ENCODE measurements around the gene PTH2R.

- TF ChIP-seq, protein P1, sequence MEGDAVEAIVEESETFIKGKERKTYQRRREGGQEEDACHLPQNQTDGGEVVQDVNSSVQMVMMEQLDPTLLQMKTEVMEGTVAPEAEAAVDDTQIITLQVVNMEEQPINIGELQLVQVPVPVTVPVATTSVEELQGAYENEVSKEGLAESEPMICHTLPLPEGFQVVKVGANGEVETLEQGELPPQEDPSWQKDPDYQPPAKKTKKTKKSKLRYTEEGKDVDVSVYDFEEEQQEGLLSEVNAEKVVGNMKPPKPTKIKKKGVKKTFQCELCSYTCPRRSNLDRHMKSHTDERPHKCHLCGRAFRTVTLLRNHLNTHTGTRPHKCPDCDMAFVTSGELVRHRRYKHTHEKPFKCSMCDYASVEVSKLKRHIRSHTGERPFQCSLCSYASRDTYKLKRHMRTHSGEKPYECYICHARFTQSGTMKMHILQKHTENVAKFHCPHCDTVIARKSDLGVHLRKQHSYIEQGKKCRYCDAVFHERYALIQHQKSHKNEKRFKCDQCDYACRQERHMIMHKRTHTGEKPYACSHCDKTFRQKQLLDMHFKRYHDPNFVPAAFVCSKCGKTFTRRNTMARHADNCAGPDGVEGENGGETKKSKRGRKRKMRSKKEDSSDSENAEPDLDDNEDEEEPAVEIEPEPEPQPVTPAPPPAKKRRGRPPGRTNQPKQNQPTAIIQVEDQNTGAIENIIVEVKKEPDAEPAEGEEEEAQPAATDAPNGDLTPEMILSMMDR (IDR thresholded peaks at IDR 0.05 in 2 of 3, conservative IDR thresholded peaks at IDR 0.05 in 1 of 3; ENCODE audit: borderline replicate concordance in 1 of 3, insufficient read depth in 1 of 3, low read depth in 2 of 3, low read length in 2 of 3), result no peak
- TF ChIP-seq CEBPB (IDR thresholded peaks at IDR 0.05; ENCODE audit: low read depth) (no peak), ELF1 (IDR thresholded peaks at IDR 0.05; ENCODE audit: borderline replicate concordance, low read depth) (no peak), RAD21 (IDR thresholded peaks at IDR 0.05; ENCODE audit: low read depth) (no peak), POLR2A (IDR thresholded peaks at IDR 0.05; ENCODE audit: borderline replicate concordance, extremely low read depth, insufficient read depth, insufficient read length) (no peak), FOSL1 (IDR thresholded peaks at IDR 0.05; ENCODE audit: low read depth) (no peak), EZH2 (IDR thresholded peaks at IDR 0.05) (no peak), POLR2AphosphoS5 (IDR thresholded peaks at IDR 0.05; ENCODE audit: low read depth, low read length) (no peak), TCF7L2 (IDR thresholded peaks at IDR 0.05; ENCODE audit: borderline replicate concordance, extremely low read depth, insufficient read depth, insufficient read length) (no peak), YY1 (IDR thresholded peaks at IDR 0.05; ENCODE audit: extremely low read depth, insufficient replicate concordance, low read depth, low read length) (no peak), ZNF274 (IDR thresholded peaks at IDR 0.05; ENCODE audit: low read depth, low read length) (no peak)
- TF ChIP-seq, protein P2, sequence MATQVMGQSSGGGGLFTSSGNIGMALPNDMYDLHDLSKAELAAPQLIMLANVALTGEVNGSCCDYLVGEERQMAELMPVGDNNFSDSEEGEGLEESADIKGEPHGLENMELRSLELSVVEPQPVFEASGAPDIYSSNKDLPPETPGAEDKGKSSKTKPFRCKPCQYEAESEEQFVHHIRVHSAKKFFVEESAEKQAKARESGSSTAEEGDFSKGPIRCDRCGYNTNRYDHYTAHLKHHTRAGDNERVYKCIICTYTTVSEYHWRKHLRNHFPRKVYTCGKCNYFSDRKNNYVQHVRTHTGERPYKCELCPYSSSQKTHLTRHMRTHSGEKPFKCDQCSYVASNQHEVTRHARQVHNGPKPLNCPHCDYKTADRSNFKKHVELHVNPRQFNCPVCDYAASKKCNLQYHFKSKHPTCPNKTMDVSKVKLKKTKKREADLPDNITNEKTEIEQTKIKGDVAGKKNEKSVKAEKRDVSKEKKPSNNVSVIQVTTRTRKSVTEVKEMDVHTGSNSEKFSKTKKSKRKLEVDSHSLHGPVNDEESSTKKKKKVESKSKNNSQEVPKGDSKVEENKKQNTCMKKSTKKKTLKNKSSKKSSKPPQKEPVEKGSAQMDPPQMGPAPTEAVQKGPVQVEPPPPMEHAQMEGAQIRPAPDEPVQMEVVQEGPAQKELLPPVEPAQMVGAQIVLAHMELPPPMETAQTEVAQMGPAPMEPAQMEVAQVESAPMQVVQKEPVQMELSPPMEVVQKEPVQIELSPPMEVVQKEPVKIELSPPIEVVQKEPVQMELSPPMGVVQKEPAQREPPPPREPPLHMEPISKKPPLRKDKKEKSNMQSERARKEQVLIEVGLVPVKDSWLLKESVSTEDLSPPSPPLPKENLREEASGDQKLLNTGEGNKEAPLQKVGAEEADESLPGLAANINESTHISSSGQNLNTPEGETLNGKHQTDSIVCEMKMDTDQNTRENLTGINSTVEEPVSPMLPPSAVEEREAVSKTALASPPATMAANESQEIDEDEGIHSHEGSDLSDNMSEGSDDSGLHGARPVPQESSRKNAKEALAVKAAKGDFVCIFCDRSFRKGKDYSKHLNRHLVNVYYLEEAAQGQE (IDR thresholded peaks at IDR 0.05; ENCODE audit: low read depth), result no peak
Measured at GRCh38 chr2:208466920-208467298, 60.3 kb downstream of the PTH2R start.

Measured in HCT116 (cell line).